Activated T-helper 1 cell treated with anti-CD3 and anti-CD28 coated beads, Interleukin-2, amount 50 U/mL, for 16 hours (primary cell): ENCODE results near the gene HIPK3.
"Not testable (repeated sequence)": the region's sequence is repeated elsewhere in the genome, so short reads cannot be mapped to it uniquely, and the experiment has no call there.

Experiments
- DNase-seq, 2 donors: peaks; one replicate each; pipeline ENCODE4 v3.0.0-alpha.2; 2020; ENCODE audit warnings: low read depth in 1 of 2, low spot score in 1 of 2

Gene HIPK3

GRCh38 chr11:33358150-33358831 is 101.1 kb downstream of the HIPK3 start:
- DNase-seq: no peak

- DNase-seq: no peak
Observed at GRCh38 chr11:33360642-33361041, 103.5 kb downstream of the HIPK3 start.

GRCh38 chr11:33362051-33362910 is 105.1 kb downstream of the HIPK3 start:
- DNase-seq: no peak

GRCh38 chr11:33366918-33367317 is 109.7 kb downstream of the HIPK3 start:
- no peak for DNase-seq

- DNase-seq: not testable (repeated sequence)
Observed at GRCh38 chr11:33368475-33368874, 111.3 kb downstream of the HIPK3 start.

GRCh38 chr11:33368931-33369330 is 111.8 kb downstream of the HIPK3 start:
- no peak for DNase-seq

- no peak for DNase-seq
Observed at GRCh38 chr11:33373636-33374035, 116.5 kb downstream of the HIPK3 start.

- no peak for DNase-seq
Observed at GRCh38 chr11:33375236-33375635, 118.1 kb downstream of the HIPK3 start.

GRCh38 chr11:33375688-33376311 is 118.6 kb downstream of the HIPK3 start, which contains the start of gene KIAA1549L:
TSS of gene KIAA1549L (plus strand) at chr11:33376108.
- DNase-seq: no peak

GRCh38 chr11:33376331-33377310 is 119.4 kb downstream of the HIPK3 start:
- DNase-seq: no peak

- DNase-seq: no peak
Observed at GRCh38 chr11:33377412-33378370, 120.5 kb downstream of the HIPK3 start.

- DNase-seq: no peak
Observed at GRCh38 chr11:33379947-33380346, 122.8 kb downstream of the HIPK3 start.

- DNase-seq: no peak
Observed at GRCh38 chr11:33383075-33383919, 126.1 kb downstream of the HIPK3 start.

GRCh38 chr11:33383920-33384209 is 126.7 kb downstream of the HIPK3 start:
- no peak for DNase-seq

- no peak for DNase-seq
Observed at GRCh38 chr11:33384220-33384619, 127.0 kb downstream of the HIPK3 start.

- no peak for DNase-seq
Observed at GRCh38 chr11:33387581-33387980, 130.4 kb downstream of the HIPK3 start.

GRCh38 chr11:33387996-33388395 is 130.8 kb downstream of the HIPK3 start:
- DNase-seq: no peak

GRCh38 chr11:33388793-33389525 is 131.8 kb downstream of the HIPK3 start:
- DNase-seq: no peak
